K562 (cell line): ENCODE measurements around the gene FAM241B. TPM values are rescaled to one million over a fixed set of nuclear protein-coding genes. Genes with fewer than 3 reads are reported as not detected.

Source experiments
- ATAC-seq: fragments of 200-7000 bp; cut with Tn5 transposase; 3 replicates; pipeline ENCODE4 v1.9.1; 2020; ENCODE audit warnings: moderate library complexity
- BruUV-seq: library from RNA; stranded (reverse); fragments of 400-500 nt; replicated peaks from 2 replicates; lab custom pipeline; 2021; lab: Mats Ljungman, UMichigan
- CTCF ChIA-PET: fragments of 300-600 bp; formaldehyde crosslinking; extraction: SDS; loops from one replicate; lab custom pipeline; 2021; ENCODE audit warnings: low intra/inter-chr PET ratio; lab: Yijun Ruan, JAX
- POLR2A ChIA-PET: fragments of 300-600, 350-650 bp; sonication (Branson Sonifier 250); formaldehyde crosslinking; extraction: SDS; loops from one replicate; lab custom pipeline; 2021; ENCODE audit warnings: antibody characterized with exemption, inconsistent platforms; lab: Yijun Ruan, JAX
- DNase-seq, 4 experiments: peaks; one replicate each; pipeline versions ENCODE4 v3.0.0 to v3.0.0-alpha.2; 2011 to 2018; ENCODE audit warnings: low spot score in 3 of 4, mixed read lengths in 3 of 4; ENCODE audit errors: extremely low read depth in 1 of 4
- FAIRE-seq: peaks from 2 replicates; lab custom pipeline; 2011; peaks lifted over from hg19 to GRCh38; lab: Jason Lieb, UNC
- H2AFZ ChIP-seq: 2 replicates; pipeline ENCODE4 v1.6.0; 2011; ENCODE audit warnings: low read depth, low read length, control low read depth, inconsistent platforms
- H3K27ac ChIP-seq: fragments of 200-600 bp; 3 replicates; pipeline ENCODE4 v1.8.0; 2011; ENCODE audit warnings: low read depth, mild to moderate bottlenecking, control low read depth, inconsistent platforms, low read length, moderate library complexity, mixed read lengths; ENCODE audit errors: extremely low read depth
- H3K27me3 ChIP-seq, 2 experiments: fragments of 300-600 bp in 1 of 2; 2 replicates in 1 of 2; 3 replicates in 1 of 2; pipeline versions ENCODE4 v1.6.0 to v1.8.0; 2011; ENCODE audit warnings: inconsistent platforms in 2 of 2, low read length in 2 of 2, mild to moderate bottlenecking in 1 of 2, mixed read lengths in 1 of 2, moderate library complexity in 1 of 2; ENCODE audit not compliant: control insufficient read depth in 2 of 2, insufficient read depth in 2 of 2
- H3K36me3 ChIP-seq: fragments of 300-600 bp; 3 replicates; pipeline ENCODE4 v1.8.0; 2011; ENCODE audit warnings: mild to moderate bottlenecking, low read length, inconsistent platforms; ENCODE audit not compliant: control insufficient read depth, insufficient read depth
- H3K4me1 ChIP-seq, 2 experiments: fragments of 200-600 bp in 1 of 2; replicated peaks in 1 of 2; 2 replicates in 1 of 2; 3 replicates in 1 of 2; pipeline versions ENCODE4 v1.5.1 to v1.8.0; 2011; ENCODE audit warnings: inconsistent platforms in 2 of 2, low read length in 2 of 2, mild to moderate bottlenecking in 1 of 2, mixed read lengths in 1 of 2, moderate library complexity in 1 of 2; ENCODE audit not compliant: control insufficient read depth in 2 of 2, insufficient read depth in 2 of 2
- H3K4me2 ChIP-seq: 2 replicates; pipeline ENCODE4 v1.6.1; 2011; ENCODE audit warnings: low read length, control low read depth, inconsistent platforms, mixed read lengths; ENCODE audit not compliant: insufficient read depth
- H3K4me3 ChIP-seq: fragments of 200-600 bp; sonication (generic), shearing (Covaris generic); 2 replicates; pipeline ENCODE4 v1.5.1; 2016; ENCODE audit warnings: control low read depth, inconsistent platforms
- H3K79me2 ChIP-seq: fragments of 200-600 bp; 3 replicates; pipeline ENCODE4 v1.8.0; 2011; ENCODE audit warnings: low read length, inconsistent platforms; ENCODE audit not compliant: control insufficient read depth, insufficient read depth
- H3K9ac ChIP-seq, 2 experiments: 2 replicates each; pipeline versions ENCODE4 v1.6.0 to v1.6.1; 2011; ENCODE audit warnings: low read depth in 2 of 2, low read length in 2 of 2, control low read depth in 1 of 2, inconsistent platforms in 1 of 2, mild to moderate bottlenecking in 1 of 2, mixed read lengths in 1 of 2; ENCODE audit not compliant: insufficient read depth in 1 of 2
- H3K9me1 ChIP-seq: one replicate; pipeline ENCODE4 v1.6.0; 2011; ENCODE audit warnings: inconsistent platforms, mild to moderate bottlenecking, low read length, moderate library complexity; ENCODE audit not compliant: control insufficient read depth, insufficient read depth
- H3K9me3 ChIP-seq: replicated peaks from 2 replicates; pipeline ENCODE4 v1.5.1; 2011; ENCODE audit warnings: low read depth, low read length, inconsistent platforms; ENCODE audit not compliant: control insufficient read depth, insufficient read depth
- H4K20me1 ChIP-seq: replicated peaks from 2 replicates; pipeline ENCODE4 v1.6.1; 2011; ENCODE audit warnings: low read length, inconsistent platforms, mixed read lengths; ENCODE audit not compliant: control insufficient read depth, insufficient read depth
- ATF4 ChIP-seq: fragments of 450-650 bp; formaldehyde crosslinking; IDR thresholded peaks from 2 replicates; pipeline ENCODE4 v1.4.0; 2022; ENCODE audit warnings: mild to moderate bottlenecking, moderate library complexity
- CBFB ChIP-seq: sonication (generic); formaldehyde crosslinking; IDR thresholded peaks from 2 replicates; pipeline ENCODE4 v1.4.0; 2020; ENCODE audit warnings: mild to moderate bottlenecking, missing genetic modification reagents
- CBX2 ChIP-seq: fragments of 200-600 bp; sonication (generic); IDR thresholded peaks from one replicate; pipeline ENCODE4 v1.6.1; 2012; ENCODE audit warnings: mild to moderate bottlenecking, low read length, inconsistent platforms; ENCODE audit not compliant: insufficient read depth, poor library complexity, severe bottlenecking
- CBX3 ChIP-seq, 2 experiments: IDR thresholded peaks; 1 replicate in 1 of 2; 2 replicates in 1 of 2; pipeline ENCODE4 v1.6.1; 2012; ENCODE audit warnings: inconsistent platforms in 2 of 2, low read length in 2 of 2, borderline replicate concordance in 1 of 2, control low read depth in 1 of 2
- E2F5 ChIP-seq: sonication (generic); formaldehyde crosslinking; IDR thresholded peaks from 2 replicates; pipeline ENCODE4 v1.8.0; 2022; ENCODE audit warnings: mild to moderate bottlenecking, missing genetic modification reagents
- ELF1 ChIP-seq: fragments of 200-800 bp; sonication (Bioruptor generic); IDR thresholded peaks from 2 replicates; pipeline ENCODE4 v1.6.1; 2016; ENCODE audit warnings: missing genetic modification characterization, missing compliant biosample characterization
- FOXO4 ChIP-seq: fragments of 450-650 bp; formaldehyde crosslinking; IDR thresholded peaks from 2 replicates; pipeline ENCODE4 v1.4.0; 2020; ENCODE audit warnings: mild to moderate bottlenecking, moderate library complexity
- GABPB2 ChIP-seq: fragments of 250-450 bp; sonication (Bioruptor Pico); conservative IDR thresholded peaks from 2 replicates; pipeline ENCODE4 v1.5.1; 2021; ENCODE audit warnings: mild to moderate bottlenecking
- HLTF ChIP-seq: fragments of 450-650 bp; IDR thresholded peaks from 2 replicates; pipeline ENCODE4 v1.6.1; 2016
- HNRNPH1 ChIP-seq: fragments of 200-400 bp; formaldehyde crosslinking; optimal IDR thresholded peaks from 2 replicates; pipeline ENCODE3; 2017; ENCODE audit warnings: low read depth, mild to moderate bottlenecking, low read length, moderate library complexity
- MYC ChIP-seq, 2 experiments: fragments of 250-450 bp in 1 of 2; sonication (Bioruptor Pico) in 1 of 2; IDR thresholded peaks; 2 replicates each; pipeline versions ENCODE4 v1.5.1 to v1.6.1; 2012 to 2021; ENCODE audit warnings: low read depth in 2 of 2, borderline replicate concordance in 1 of 2, improper control_type of control experiment in 1 of 2, low read length in 1 of 2, mild to moderate bottlenecking in 1 of 2, moderate library complexity in 1 of 2
- NCOA2 ChIP-seq, 2 experiments: fragments of 450-650 bp; IDR thresholded peaks; 2 replicates each; pipeline ENCODE4 v1.6.1; 2018; ENCODE audit warnings: mild to moderate bottlenecking in 2 of 2, moderate library complexity in 1 of 2; ENCODE audit not compliant: partially characterized antibody in 2 of 2
- NFATC3 ChIP-seq: fragments of 450-650 bp; IDR thresholded peaks from 2 replicates; pipeline ENCODE4 v1.6.1; 2017; ENCODE audit warnings: mild to moderate bottlenecking
- NFE2L1 ChIP-seq: fragments of 450-650 bp; IDR thresholded peaks from 2 replicates; pipeline ENCODE4 v1.6.1; 2016; ENCODE audit warnings: missing genetic modification characterization, low read depth, mild to moderate bottlenecking, missing compliant biosample characterization, moderate library complexity, borderline replicate concordance
- NKRF ChIP-seq: fragments of 450-650 bp; IDR thresholded peaks from 2 replicates; pipeline ENCODE4 v1.6.1; 2016; ENCODE audit warnings: borderline replicate concordance
- POLR3A ChIP-seq: IDR thresholded peaks from 2 replicates; pipeline ENCODE4 v1.6.1; 2011; ENCODE audit warnings: borderline replicate concordance, mild to moderate bottlenecking, moderate library complexity; ENCODE audit not compliant: insufficient read length, insufficient read depth; ENCODE audit errors: extremely low read depth
- RBM25 ChIP-seq: fragments of 200-400 bp; formaldehyde crosslinking; IDR thresholded peaks from 2 replicates; pipeline ENCODE4 v1.6.1; 2018; ENCODE audit warnings: low read length, low read depth, moderate library complexity; ENCODE audit not compliant: severe bottlenecking
- SMARCA4 ChIP-seq: fragments of 450-650 bp; IDR thresholded peaks from 2 replicates; pipeline ENCODE4 v1.6.1; 2016
- WGBS: fragments of 100-300 bp; shearing (Covaris generic); methylation state at CpG from one replicate; pipeline ENCODE4 v1.1.6; 2016; ENCODE audit warnings: low coverage, mixed read lengths; ENCODE audit not compliant: insufficient coverage; ENCODE audit errors: missing lambda C conversion rate; 5-methylcytosine and 5-hydroxymethylcytosine counted together
- in situ Hi-C: fragments of 300-500 bp; cut with MboI; formaldehyde crosslinking; loops from 4 replicates; pipeline ENCODE4 v1.15.0; 2018; ENCODE audit warnings: inconsistent platforms, mixed read lengths
- intact Hi-C: fragments of 100-400 bp; cut with micrococcal nuclease; formaldehyde crosslinking; loops from 2 replicates; pipeline ENCODE4 v1.14.2; 2022
- polyA plus RNA-seq, 8 experiments: library from polyadenylated mRNA; depleted of rRNA in 4 of 8; stranded (reverse) in 5 of 8; unstranded in 3 of 8; fragments of >200 nt; fragmentation: Nextera tagmentation in 2 of 8; fragmentation: Illumina TruSeq in 1 of 8; extraction: Ambion mirVana in 2 of 8; extraction: Trizol in 1 of 8; gene quantifications; 2 replicates each; pipeline versions ENCODE4 v1.2.1 to v1.2.3, GENCODE V29; 2011 to 2014; ENCODE audit warnings: inconsistent platforms in 1 of 8, missing spikeins in 1 of 8
- total RNA-seq, 7 experiments: library from RNA; depleted of rRNA in 6 of 7; stranded (reverse); fragments of >200 nt in 6 of 7; fragmentation: Illumina TruSeq in 2 of 7; extraction: Trizol in 2 of 7; gene quantifications; 2 replicates each; pipeline versions ENCODE4 v1.2.1 to v1.2.3, GENCODE V29; 2011 to 2021; ENCODE audit warnings: low replicate concordance in 1 of 7

FAM241B gene
- total and polyA plus RNA-seq, 9 of the 15 experiments (the other 6 are each of a cell fraction or from before 2014, with no cell fraction given): 1.9 to 11.1 (median 3.0) TPM

GRCh38 chr10:69660296-69660695 lies 30.2 kb downstream of the FAM241B start:
- ChIA-PET POLR2A (interaction anchor here (0.8 kb wide), 1 partner anchor 21 kb away, joined by 4 read pairs; no protein-coding TSS in a partner anchor), CTCF (no interaction called here)
- FAIRE-seq: no peak
- Histone ChIP-seq H3K27ac (no peak overlapping the region), H3K4me2 (no peak overlapping the region), H3K9me3 (no peaks in the 10 kb centered on the region), H3K36me3 (no peaks in the 10 kb centered on the region), H3K4me1 (no peaks in the 10 kb centered on the region), H3K4me3 (no peak overlapping the region), H3K27me3 (peaks cover 30 to 81% of the 10 kb centered on the region in 2 experiments; a peak in 4 of 5 replicates), H4K20me1 (peaks cover 23% of the 10 kb centered on the region; the same call in 1 of the 2 replicates), H3K9me1 (no peaks in the 10 kb centered on the region), H3K79me2 (no peaks in the 10 kb centered on the region), H3K9ac (no peak overlapping the region), H2AFZ (no peak overlapping the region)
- BruUV-seq: no TSS peak
- no peak for TF ChIP-seq ELF1 (tag)
- TF ChIP-seq NCOA2 (IDR thresholded peaks at IDR 0.05; ENCODE audit: partially characterized antibody in 2 of 2): no peak
- no peak for TF ChIP-seq ATF4 (CRISPR knock-in tag)
- TF ChIP-seq CBX3 (IDR thresholded peaks at IDR 0.05; ENCODE audit: borderline replicate concordance in 1 of 2, low read length in 2 of 2): no peak
- no peak for TF ChIP-seq POLR3A
- no peak for TF ChIP-seq E2F5 (CRISPR knock-in tag)
- TF ChIP-seq CBFB (CRISPR knock-in tag): no peak
- TF ChIP-seq NKRF: no peak
- no peak for TF ChIP-seq MYC (IDR thresholded peaks at IDR 0.05; ENCODE audit: low read depth, low read length)
- no peak for TF ChIP-seq MYC (CRISPR knock-in tag; IDR thresholded peaks at IDR 0.05; ENCODE audit: borderline replicate concordance, low read depth)
- no peak for TF ChIP-seq SMARCA4
- TF ChIP-seq RBM25: no peak
- no peak for TF ChIP-seq GABPB2
- no peak for TF ChIP-seq CBX2
- TF ChIP-seq FOXO4 (CRISPR knock-in tag): no peak
- TF ChIP-seq HNRNPH1: no peak
- TF ChIP-seq HLTF: no peak
- no peak for TF ChIP-seq NFE2L1 (tag)
- no peak for TF ChIP-seq NFATC3
- intact Hi-C loops (no loop called here), in situ Hi-C loops (no loop called here)
- WGBS: 1% methylated on average over 6 of the region's 6 CpGs
- no peak for DNase-seq
- ATAC-seq: no peak; the same call in 2 of the 3 replicates
